Endothelial cell of umbilical vein (primary cell): ENCODE results near the gene BRSK2. TPM values are rescaled to one million over a fixed set of nuclear protein-coding genes. Genes with fewer than 3 reads are reported as not detected.

ENCODE experiments used
- BruUV-seq: library from RNA; stranded (reverse); fragments of 400-500 nt; replicated peaks from 2 replicates; lab custom pipeline; 2021; lab: Mats Ljungman, UMichigan
- CTCF ChIA-PET: fragments of 300-600, 350-600 bp; sonication (Branson Sonifier 250); formaldehyde crosslinking; loops from one replicate; lab custom pipeline; 2021; ENCODE audit warnings: antibody characterized with exemption, inconsistent platforms; lab: Charles Lee
- POLR2A ChIA-PET: fragments of 300-600, 350-600 bp; sonication (Branson Sonifier 250); formaldehyde crosslinking; loops from one replicate; lab custom pipeline; 2021; ENCODE audit warnings: antibody characterized with exemption, inconsistent platforms; lab: Charles Lee
- DNase-seq: peaks from one replicate; pipeline ENCODE4 v3.0.0-alpha.2; 2011; ENCODE audit warnings: low read depth, low spot score
- FAIRE-seq: peaks from 2 replicates; lab custom pipeline; 2011; peaks lifted over from hg19 to GRCh38; lab: Jason Lieb, UNC
- H2AFZ ChIP-seq: 2 replicates; pipeline ENCODE4 v1.6.0; 2012; ENCODE audit warnings: low read depth, low read length, control low read depth, inconsistent platforms
- H3K27ac ChIP-seq: 2 replicates; pipeline ENCODE4 v1.5.1; 2011; ENCODE audit warnings: low read depth, mild to moderate bottlenecking, control low read depth, low read length, moderate library complexity; ENCODE audit not compliant: insufficient read depth
- H3K27me3 ChIP-seq, 2 experiments: 2 replicates each; pipeline versions ENCODE4 v1.6.0 to v1.6.1; 2011; ENCODE audit warnings: low read length in 2 of 2, mixed read lengths in 1 of 2; ENCODE audit not compliant: control insufficient read depth in 2 of 2, insufficient read depth in 2 of 2
- H3K36me3 ChIP-seq, 2 experiments: 2 replicates in 1 of 2; 3 replicates in 1 of 2; pipeline ENCODE4 v1.5.1; 2011; ENCODE audit warnings: low read length in 2 of 2, mild to moderate bottlenecking in 1 of 2, moderate library complexity in 1 of 2; ENCODE audit not compliant: control insufficient read depth in 2 of 2, insufficient read depth in 2 of 2; ENCODE audit errors: extremely low read depth in 1 of 2
- H3K4me1 ChIP-seq: 3 replicates; pipeline ENCODE4 v1.5.1; 2011; ENCODE audit warnings: mild to moderate bottlenecking, low read length; ENCODE audit not compliant: control insufficient read depth, insufficient read depth; ENCODE audit errors: extremely low read depth
- H3K4me2 ChIP-seq: 2 replicates; pipeline ENCODE4 v1.6.1; 2011; ENCODE audit warnings: low read length, control low read depth, mixed read lengths; ENCODE audit not compliant: insufficient read depth
- H3K4me3 ChIP-seq, 3 experiments: fragments of 200-600 bp in 1 of 3; sonication (generic), shearing (Covaris generic) in 1 of 3; replicated peaks in 1 of 3; 2 replicates each; pipeline ENCODE4 v1.5.1; 2011 to 2016; ENCODE audit warnings: control low read depth in 3 of 3, low read length in 3 of 3, mild to moderate bottlenecking in 2 of 3, inconsistent platforms in 1 of 3, low read depth in 1 of 3, moderate library complexity in 1 of 3; ENCODE audit not compliant: insufficient read depth in 1 of 3
- H3K79me2 ChIP-seq: 2 replicates; pipeline ENCODE4 v1.6.0; 2012; ENCODE audit warnings: low read length, inconsistent platforms; ENCODE audit not compliant: control insufficient read depth, insufficient read depth
- H3K9ac ChIP-seq: replicated peaks from 2 replicates; pipeline ENCODE3; 2011; ENCODE audit warnings: low read length, control low read depth; ENCODE audit not compliant: insufficient read depth; ENCODE audit errors: extremely low read depth
- H3K9me1 ChIP-seq: replicated peaks from 3 replicates; pipeline ENCODE4 v1.6.0; 2011; ENCODE audit warnings: mild to moderate bottlenecking, low read length; ENCODE audit not compliant: control insufficient read depth, insufficient read depth; ENCODE audit errors: extremely low read depth
- H3K9me3 ChIP-seq: replicated peaks from 2 replicates; pipeline ENCODE4 v1.5.1; 2012; ENCODE audit warnings: low read length, inconsistent platforms; ENCODE audit not compliant: control insufficient read depth, insufficient read depth
- H4K20me1 ChIP-seq: replicated peaks from 2 replicates; pipeline ENCODE3; 2011; ENCODE audit warnings: mild to moderate bottlenecking, low read length; ENCODE audit not compliant: control insufficient read depth, insufficient read depth; ENCODE audit errors: extremely low read depth
- CTCF ChIP-seq, 2 donors: IDR thresholded peaks; 1 replicate in 1 of 2; 2 replicates in 1 of 2; pipeline ENCODE4 v1.5.1; 2011; ENCODE audit warnings: low read length in 2 of 2, mild to moderate bottlenecking in 2 of 2, moderate library complexity in 2 of 2, control low read depth in 1 of 2, inconsistent platforms in 1 of 2, low read depth in 1 of 2; ENCODE audit not compliant: insufficient read depth in 1 of 2; ENCODE audit errors: extremely low read depth in 1 of 2
- EZH2 ChIP-seq: IDR thresholded peaks from 2 replicates; pipeline ENCODE4 v1.6.1; 2012; ENCODE audit warnings: borderline replicate concordance, low read depth, mild to moderate bottlenecking, moderate library complexity, low read length, inconsistent platforms; ENCODE audit not compliant: severe bottlenecking
- FOS ChIP-seq: IDR thresholded peaks from 2 replicates; pipeline ENCODE4 v1.6.1; 2011; ENCODE audit warnings: mild to moderate bottlenecking, low read length, moderate library complexity, borderline replicate concordance; ENCODE audit not compliant: insufficient read depth
- GATA2 ChIP-seq: IDR thresholded peaks from 2 replicates; pipeline ENCODE4 v1.7.0; 2011; ENCODE audit warnings: low read depth, mild to moderate bottlenecking, moderate library complexity, mixed read lengths, low read length; ENCODE audit not compliant: insufficient read length, insufficient read depth
- JUN ChIP-seq: IDR thresholded peaks from 2 replicates; pipeline ENCODE4 v1.6.1; 2011; ENCODE audit warnings: borderline replicate concordance, low read depth; ENCODE audit not compliant: insufficient read length, insufficient read depth
- MAX ChIP-seq: IDR thresholded peaks from 2 replicates; pipeline ENCODE4 v1.6.1; 2011; ENCODE audit not compliant: insufficient read depth, insufficient read length
- MYC ChIP-seq: IDR thresholded peaks from one replicate; pipeline ENCODE4 v1.6.1; 2011; ENCODE audit warnings: mild to moderate bottlenecking, low read depth, low read length
- POLR2A ChIP-seq: IDR thresholded peaks from 2 replicates; pipeline ENCODE4 v1.6.1; 2012; ENCODE audit warnings: low read depth, mild to moderate bottlenecking, control low read depth, low read length
- POLR2AphosphoS5 ChIP-seq: IDR thresholded peaks from 2 replicates; pipeline ENCODE4 v1.6.1; 2012; ENCODE audit warnings: low read depth, mild to moderate bottlenecking, control low read depth, low read length, moderate library complexity; ENCODE audit not compliant: insufficient read depth
- dilution Hi-C: fragments of 300-500 bp; cut with MboI; formaldehyde crosslinking; loops from one replicate; pipeline ENCODE4 v1.15.0; 2019; ENCODE audit warnings: low sequenced_read_pairs; ENCODE audit not compliant: extremely low pct_ligation_motif_present
- intact Hi-C: fragments of 100-400 bp; cut with micrococcal nuclease; formaldehyde crosslinking; loops from one replicate; pipeline ENCODE4 v1.10.0; 2022
- polyA plus RNA-seq, 4 experiments: library from polyadenylated mRNA; depleted of rRNA in 3 of 4; stranded (reverse) in 3 of 4; unstranded in 1 of 4; fragments of >200 nt; gene quantifications; 2 replicates each; pipeline versions ENCODE4 v1.2.1 to v1.2.3, GENCODE V29; 2011 to 2012; ENCODE audit warnings: missing spikeins in 1 of 4
- total RNA-seq: library from RNA; stranded (reverse); gene quantifications from 2 replicates; pipeline ENCODE4 v1.2.3, GENCODE V29; 2021

The BRSK2 gene
- total and polyA plus RNA-seq, 2 donors (not counting 3 experiments of a cell fraction or from before 2014, with no cell fraction given) = 0.08 to 0.20 TPM

- no TSS peak for BruUV-seq
- no peak for DNase-seq
- Histone ChIP-seq H3K4me3 (no peak overlapping the region), H4K20me1 (no peaks in the 10 kb centered on the region), H3K27me3 (no peaks in the 10 kb centered on the region), H3K9ac (no peak overlapping the region), H3K79me2 (no peaks in the 10 kb centered on the region), H3K4me2 (no peak overlapping the region), H3K9me1 (no peaks in the 10 kb centered on the region), H3K27ac (no peak overlapping the region), H3K36me3 (peaks cover 0 to 4% of the 10 kb centered on the region in 2 experiments), H2AFZ (no peak overlapping the region), H3K9me3 (no peaks in the 10 kb centered on the region), H3K4me1 (no peaks in the 10 kb centered on the region)
- dilution Hi-C loops (no loop called here), intact Hi-C loops (no loop called here)
- POLR2A ChIA-PET = no interaction called here
- no peak for FAIRE-seq
- CTCF ChIA-PET = no interaction called here
- no peak for TF ChIP-seq FOS
- TF ChIP-seq GATA2 = no peak
- TF ChIP-seq JUN = no peak
- no peak for TF ChIP-seq EZH2
- no peak for TF ChIP-seq MYC
- no peak for TF ChIP-seq POLR2A
- no peak for TF ChIP-seq POLR2AphosphoS5
- TF ChIP-seq CTCF (IDR thresholded peaks at IDR 0.05; ENCODE audit: extremely low read depth in 1 of 2, insufficient read depth in 1 of 2, low read depth in 1 of 2, low read length in 2 of 2) = no peak
- TF ChIP-seq MAX = no peak
Observed at GRCh38 chr11:1467270-1467669, 77.5 kb downstream of the BRSK2 start.
